Prostate gland (tissue), 2 donors: ENCODE data around the gene PEX6. TPM values are rescaled to one million over a fixed set of nuclear protein-coding genes. Genes with fewer than 3 reads are reported as not detected.

ENCODE experiments used
- DNase-seq: peaks from one replicate; pipeline ENCODE4 v3.0.0-alpha.2; 2019; ENCODE audit warnings: low spot score
- H3K27ac ChIP-seq, 2 donors: fragments of 200-600 bp; sonication (generic); 2 replicates each; pipeline ENCODE4 v1.5.1; 2017 to 2019
- H3K27me3 ChIP-seq: fragments of 200-600 bp; sonication (generic); replicated peaks from 2 replicates; pipeline ENCODE4 v1.5.1; 2019; ENCODE audit not compliant: insufficient read depth
- H3K36me3 ChIP-seq, 2 donors: fragments of 200-600 bp; sonication (generic); 1 replicate in 1 of 2; 2 replicates in 1 of 2; pipeline versions ENCODE4 v1.5.1 to v1.8.1; 2017 to 2019
- H3K4me1 ChIP-seq: fragments of 200-600 bp; sonication (generic); replicated peaks from 2 replicates; pipeline ENCODE4 v1.5.1; 2019
- H3K4me3 ChIP-seq, 2 donors: fragments of 200-600 bp; sonication (generic); 2 replicates each; pipeline ENCODE4 v1.5.1; 2017 to 2019
- H3K9me3 ChIP-seq: fragments of 200-600 bp; sonication (generic); 2 replicates; pipeline ENCODE4 v1.5.1; 2017
- CTCF ChIP-seq, 4 experiments: fragments of 200-600 bp in 2 of 4; fragments of 450-650 bp in 2 of 4; sonication (generic) in 2 of 4; IDR thresholded peaks; 1 replicate in 3 of 4; 2 replicates in 1 of 4; pipeline ENCODE4 v1.5.1; 2016 to 2019; ENCODE audit warnings: antibody characterized with exemption in 4 of 4, mild to moderate bottlenecking in 2 of 4, moderate library complexity in 2 of 4
- POLR2A ChIP-seq: fragments of 450-650 bp; IDR thresholded peaks from one replicate; pipeline ENCODE4 v1.6.1; 2016; ENCODE audit warnings: antibody characterized with exemption, mild to moderate bottlenecking
- POLR2AphosphoS5 ChIP-seq: sonication (generic); formaldehyde crosslinking; IDR thresholded peaks from one replicate; pipeline ENCODE4 v1.6.1; 2017; ENCODE audit warnings: antibody characterized with exemption
- WGBS: methylation state at CpG from one replicate; pipeline ENCODE4 v1.1.5; 2018; 5-methylcytosine and 5-hydroxymethylcytosine counted together
- intact Hi-C: fragments of 100-400 bp; cut with DNase I; formaldehyde crosslinking; loops from one replicate; pipeline ENCODE4 v1.14.2; 2022
- total RNA-seq, 2 donors: library from RNA; depleted of rRNA; stranded (reverse); fragments of >200 nt; gene quantifications; one replicate each; pipeline ENCODE4 v1.1.0, GENCODE V29; 2016

The PEX6 gene
- total RNA-seq, 2 donors from 2014 or later, result 23.9 to 57.9 TPM

GRCh38 chr6:42989923-42990322 lies 10.9 kb upstream of the PEX6 start:
- DNase-seq, result no peak
- H3K27ac ChIP-seq, result no peak overlapping the region
- H3K4me3 ChIP-seq, result no peak overlapping the region
- WGBS, result 60% methylated on average over 5 of the region's 5 CpGs
- H3K4me1 ChIP-seq, result peaks cover 10% of the 10 kb centered on the region
- peaks cover 0 to 7% of the 10 kb centered on the region in 2 donors for H3K36me3 ChIP-seq
- intact Hi-C loops, result no loop called here
- TF ChIP-seq POLR2AphosphoS5 (no peak), POLR2A (no peak), CTCF (IDR thresholded peaks at IDR 0.05) (no peak)
- H3K9me3 ChIP-seq, result no peaks in the 10 kb centered on the region
- no peaks in the 10 kb centered on the region for H3K27me3 ChIP-seq

- Histone ChIP-seq H3K36me3 (peaks cover 0 to 7% of the 10 kb centered on the region in 2 donors), H3K4me1 (peaks cover 10% of the 10 kb centered on the region), H3K27ac (no peak overlapping the region), H3K27me3 (no peaks in the 10 kb centered on the region), H3K4me3 (no peak overlapping the region), H3K9me3 (no peaks in the 10 kb centered on the region)
- TF ChIP-seq CTCF (IDR thresholded peaks at IDR 0.05) (no peak), POLR2A (no peak), POLR2AphosphoS5 (no peak)
- intact Hi-C loops, result no loop called here
- 41% methylated on average over 1 of the region's 1 CpG for WGBS
- no peak for DNase-seq
Observed at GRCh38 chr6:42988486-42989020, 9.6 kb upstream of the PEX6 start.

GRCh38 chr6:42987533-42988451 lies 8.8 kb upstream of the PEX6 start:
- no peak for DNase-seq
- Histone ChIP-seq H3K9me3 (no peaks in the 10 kb centered on the region), H3K4me3 (no peak overlapping the region), H3K4me1 (peaks cover 10% of the 10 kb centered on the region), H3K27me3 (no peaks in the 10 kb centered on the region), H3K36me3 (peaks cover 0 to 7% of the 10 kb centered on the region in 2 donors), H3K27ac (no peak overlapping the region)
- intact Hi-C loops, result no loop called here
- TF ChIP-seq CTCF (IDR thresholded peaks at IDR 0.05) (no peak), POLR2A (no peak), POLR2AphosphoS5 (no peak)
- WGBS, result 76% methylated on average over 5 of the region's 5 CpGs

- Histone ChIP-seq H3K36me3 (peaks cover 0 to 7% of the 10 kb centered on the region in 2 donors), H3K27me3 (no peaks in the 10 kb centered on the region), H3K9me3 (no peaks in the 10 kb centered on the region), H3K27ac (peak overlapping the region; percentile 81 to 82), H3K4me1 (peaks cover 11% of the 10 kb centered on the region), H3K4me3 (peak overlapping the region; percentile 77 to 87)
- DNase-seq, result no peak
- 11% methylated on average over 13 of the region's 13 CpGs for WGBS
- TF ChIP-seq CTCF (IDR thresholded peaks at IDR 0.05) (no peak), POLR2A (no peak), POLR2AphosphoS5 (no peak)
- intact Hi-C loops, result loop anchor here (5.0 kb wide), 1 partner anchor 83 kb away; no protein-coding TSS in a partner anchor
Observed at GRCh38 chr6:42984924-42985475, 6.0 kb upstream of the PEX6 start.
